ENCODE results near the gene CIT. TPM values are rescaled to one million over a fixed set of nuclear protein-coding genes. Genes with fewer than 3 reads are reported as not detected.
"Not testable (repeated sequence)": the region's sequence is repeated elsewhere in the genome, so short reads cannot be mapped to it uniquely, and the experiment has no call there.

CIT gene
- total and polyA plus RNA-seq, 9 donors: 0.39 to 3.6 (median 1.7) TPM

DNA sequence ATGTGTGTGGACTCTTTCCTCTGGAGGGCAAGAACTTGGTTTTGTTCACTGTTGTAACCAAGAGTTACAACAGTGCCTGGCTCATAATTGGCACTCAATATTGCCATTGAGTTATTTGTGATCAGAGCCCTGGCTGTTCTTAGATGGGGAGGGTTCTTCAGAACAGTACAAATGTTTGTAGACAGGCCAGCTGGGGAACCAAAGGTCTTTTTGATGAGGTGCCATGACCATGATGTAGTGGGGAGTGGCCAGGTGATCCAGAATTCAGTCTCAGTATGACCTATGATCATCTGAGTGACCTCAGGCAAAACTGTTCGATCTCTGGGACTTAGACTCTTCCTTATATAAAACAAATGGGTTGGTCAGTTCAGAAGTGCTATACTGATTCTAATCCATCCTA, 212.5 kb downstream of the CIT start:
- DNase-seq: no peak
- Histone ChIP-seq H3K36me3 (no peaks in the 10 kb centered on the region), H3K9me3 (no peaks in the 10 kb centered on the region), H3K4me1 (ENCODE audit: insufficient read depth) (peaks cover 2% of the 10 kb centered on the region), H3K27me3 (no peaks in the 10 kb centered on the region), H3K27ac (no peak overlapping the region), H3K4me3 (no peak overlapping the region)
- intact Hi-C loops (cut with DNase I): no loop called here
- 74 to 90% (median 90%) methylated on average over 1 of the region's 1 CpG for WGBS, 3 donors
- TF ChIP-seq POLR2A (IDR thresholded peaks at IDR 0.05): no peak

DNA sequence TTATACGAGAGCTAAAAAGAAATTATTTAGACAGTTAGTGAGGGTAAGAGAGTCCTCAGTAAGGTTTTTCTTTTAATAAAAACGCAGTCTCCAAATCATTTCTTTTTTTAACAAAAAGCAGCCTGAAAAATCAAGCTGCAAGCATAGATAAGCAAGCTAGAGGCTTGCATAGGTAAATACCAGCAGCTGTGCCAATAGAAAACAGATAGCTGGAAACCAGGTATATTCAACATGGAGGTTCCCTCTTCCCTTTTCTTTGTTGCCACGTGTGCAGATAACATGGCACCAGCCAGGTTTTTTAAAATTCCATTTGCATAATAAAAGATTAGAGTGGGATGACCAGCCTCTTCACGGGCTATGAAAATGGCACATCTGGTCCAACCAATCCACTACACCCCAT, 215.2 kb downstream of the CIT start:
- H3K27me3 ChIP-seq: no peaks in the 10 kb centered on the region
- H3K9me3 ChIP-seq: no peaks in the 10 kb centered on the region
- 48 to 65% (median 54%) methylated on average over 4 of the region's 4 CpGs for WGBS, 3 donors
- no peak overlapping the region for H3K4me3 ChIP-seq
- DNase-seq: no peak
- H3K27ac ChIP-seq: no peak overlapping the region
- intact Hi-C loops (cut with DNase I): no loop called here
- TF ChIP-seq EP300 (IDR thresholded peaks at IDR 0.05): no peak
- TF ChIP-seq, protein P1, sequence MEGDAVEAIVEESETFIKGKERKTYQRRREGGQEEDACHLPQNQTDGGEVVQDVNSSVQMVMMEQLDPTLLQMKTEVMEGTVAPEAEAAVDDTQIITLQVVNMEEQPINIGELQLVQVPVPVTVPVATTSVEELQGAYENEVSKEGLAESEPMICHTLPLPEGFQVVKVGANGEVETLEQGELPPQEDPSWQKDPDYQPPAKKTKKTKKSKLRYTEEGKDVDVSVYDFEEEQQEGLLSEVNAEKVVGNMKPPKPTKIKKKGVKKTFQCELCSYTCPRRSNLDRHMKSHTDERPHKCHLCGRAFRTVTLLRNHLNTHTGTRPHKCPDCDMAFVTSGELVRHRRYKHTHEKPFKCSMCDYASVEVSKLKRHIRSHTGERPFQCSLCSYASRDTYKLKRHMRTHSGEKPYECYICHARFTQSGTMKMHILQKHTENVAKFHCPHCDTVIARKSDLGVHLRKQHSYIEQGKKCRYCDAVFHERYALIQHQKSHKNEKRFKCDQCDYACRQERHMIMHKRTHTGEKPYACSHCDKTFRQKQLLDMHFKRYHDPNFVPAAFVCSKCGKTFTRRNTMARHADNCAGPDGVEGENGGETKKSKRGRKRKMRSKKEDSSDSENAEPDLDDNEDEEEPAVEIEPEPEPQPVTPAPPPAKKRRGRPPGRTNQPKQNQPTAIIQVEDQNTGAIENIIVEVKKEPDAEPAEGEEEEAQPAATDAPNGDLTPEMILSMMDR (IDR thresholded peaks at IDR 0.05): no peak
- TF ChIP-seq POLR2A (IDR thresholded peaks at IDR 0.05): no peak
- H3K4me1 ChIP-seq (ENCODE audit: insufficient read depth): no peaks in the 10 kb centered on the region
- no peaks in the 10 kb centered on the region for H3K36me3 ChIP-seq

DNA sequence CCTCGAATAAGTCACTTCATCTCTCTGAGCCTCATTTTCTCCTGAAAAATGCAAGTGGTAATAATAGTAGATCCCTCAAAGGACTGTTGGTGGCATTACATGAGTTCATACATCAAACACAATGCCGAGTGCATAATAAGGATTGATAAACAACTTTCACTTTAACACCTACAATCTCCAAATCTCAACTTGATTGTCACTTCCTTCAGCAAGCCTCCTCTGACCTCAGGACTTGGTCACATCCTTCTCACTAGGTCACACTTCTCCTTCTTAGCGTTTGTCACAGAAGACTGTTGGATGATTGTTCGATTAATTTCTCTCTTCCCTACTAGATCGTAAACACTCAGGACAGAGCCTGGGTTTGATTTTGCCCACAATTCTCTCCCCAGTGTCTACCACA, 217.0 kb downstream of the CIT start:
- no peak for TF ChIP-seq POLR2A (IDR thresholded peaks at IDR 0.05)
- intact Hi-C loops (cut with DNase I): no loop called here
- Histone ChIP-seq H3K36me3 (no peaks in the 10 kb centered on the region), H3K4me1 (ENCODE audit: insufficient read depth) (no peaks in the 10 kb centered on the region), H3K9me3 (no peaks in the 10 kb centered on the region), H3K4me3 (no peak overlapping the region), H3K27me3 (no peaks in the 10 kb centered on the region), H3K27ac (no peak overlapping the region)
- DNase-seq: no peak
- WGBS, 3 donors: 76 to 87% (median 80%) methylated on average over 5 of the region's 5 CpGs

DNA sequence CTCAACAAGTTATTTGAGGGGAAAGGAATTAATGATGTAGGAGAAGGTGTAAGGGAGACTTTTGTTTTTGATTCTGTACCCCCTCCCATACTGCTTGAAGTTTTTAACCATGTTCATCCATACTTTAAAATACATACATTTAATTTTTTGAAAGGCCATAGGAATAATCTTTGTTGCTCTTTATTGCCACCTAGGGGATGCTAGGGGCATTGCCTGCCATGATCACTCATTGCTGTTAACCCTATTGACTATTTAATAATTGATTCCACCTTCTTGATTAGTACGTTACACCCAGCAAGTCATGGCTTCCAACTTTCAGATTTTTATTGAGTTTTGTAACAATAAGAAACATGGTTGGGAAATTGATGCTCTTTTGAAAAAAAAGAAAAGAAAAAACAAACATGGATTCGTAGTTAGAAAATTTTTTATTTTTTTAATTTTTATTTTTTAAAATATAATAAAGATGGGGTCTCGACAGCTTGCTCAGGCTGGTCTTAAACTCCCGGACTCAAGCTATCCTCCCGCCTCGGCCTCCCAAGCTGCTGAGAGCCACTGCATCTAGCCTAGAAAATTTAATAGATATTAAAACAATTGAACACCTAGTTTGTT, 217.7 kb downstream of the CIT start:
- no peak for TF ChIP-seq EP300 (IDR thresholded peaks at IDR 0.05)
- TF ChIP-seq, protein P1 (IDR thresholded peaks at IDR 0.05): peak; percentile 35 to 55 (median 44)
- no peak for DNase-seq
- intact Hi-C loops (cut with DNase I): no loop called here

DNA sequence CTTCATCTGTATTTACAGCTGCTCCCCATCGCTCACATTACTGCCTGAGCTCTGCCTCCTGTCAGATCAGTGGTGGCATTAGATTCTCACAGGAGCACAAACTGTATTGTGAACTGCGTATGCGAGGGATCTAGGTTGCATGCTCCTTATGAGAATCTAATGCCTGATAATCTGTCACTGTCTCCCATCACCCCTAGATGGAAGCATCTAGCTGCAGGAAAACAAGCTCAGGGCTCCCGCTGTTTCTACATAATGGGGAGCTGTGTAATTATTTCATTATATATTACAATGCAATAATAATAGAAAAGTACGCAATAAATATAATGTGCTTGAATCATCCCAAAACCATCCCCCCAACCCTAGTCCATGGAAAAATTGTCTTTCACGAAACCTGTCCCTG, 219.0 kb downstream of the CIT start:
- DNase-seq; H3K4me3 ChIP-seq; H3K36me3 ChIP-seq; H3K4me1 ChIP-seq (ENCODE audit: insufficient read depth); H3K27ac ChIP-seq; H3K27me3 ChIP-seq; H3K9me3 ChIP-seq; intact Hi-C loops (cut with DNase I): not testable (repeated sequence)
- 91 to 96% (median 91%) methylated on average over 6 of the region's 6 CpGs for WGBS, 3 donors

More for the DNA sequence above, 217.7 kb downstream of the CIT start:
- no peak overlapping the region for H3K4me3 ChIP-seq
- no peaks in the 10 kb centered on the region for H3K36me3 ChIP-seq
- H3K27ac ChIP-seq: no peak overlapping the region
- H3K4me1 ChIP-seq (ENCODE audit: insufficient read depth): no peaks in the 10 kb centered on the region
- no peaks in the 10 kb centered on the region for H3K27me3 ChIP-seq
- H3K9me3 ChIP-seq: no peaks in the 10 kb centered on the region
- WGBS, 3 donors: 28 to 40% (median 30%) methylated on average over 6 of the region's 6 CpGs

DNA sequence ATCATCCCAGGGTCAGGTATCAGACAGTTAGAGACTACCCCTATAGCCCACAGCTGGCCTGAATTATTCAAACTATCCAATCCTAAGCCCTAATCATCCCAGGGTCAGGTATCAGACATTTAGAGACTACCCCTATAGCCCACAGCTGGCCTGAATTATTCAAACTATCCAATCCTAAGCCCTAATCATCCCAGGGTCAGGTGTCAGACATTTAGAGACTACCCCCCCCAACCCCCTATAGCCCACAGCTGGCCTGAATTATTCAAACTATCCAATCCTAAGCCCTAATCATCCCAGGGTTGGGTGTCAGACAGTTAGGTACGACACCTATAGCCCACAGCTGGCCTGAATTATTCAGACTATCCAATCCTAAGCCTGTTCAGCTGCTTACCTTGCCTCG, 220.1 kb downstream of the CIT start:
- intact Hi-C loops (cut with DNase I); DNase-seq; H3K9me3 ChIP-seq; H3K4me1 ChIP-seq (ENCODE audit: insufficient read depth); H3K36me3 ChIP-seq; H3K27ac ChIP-seq; H3K27me3 ChIP-seq; H3K4me3 ChIP-seq: not testable (repeated sequence)
- WGBS, 3 donors: 82 to 85% (median 82%) methylated on average over 2 of the region's 2 CpGs
